Cortex of kidney (tissue), 1 donor: Measurements from ENCODE around the gene CDH4.
"Not testable (repeated sequence)": the region's sequence is repeated elsewhere in the genome, so short reads cannot be mapped to it uniquely, and the experiment has no call there.

Experiments
- DNase-seq: peaks from one replicate; lab custom pipeline; 2025; lab: John Stamatoyannopoulos, UW

The CDH4 gene

DNA sequence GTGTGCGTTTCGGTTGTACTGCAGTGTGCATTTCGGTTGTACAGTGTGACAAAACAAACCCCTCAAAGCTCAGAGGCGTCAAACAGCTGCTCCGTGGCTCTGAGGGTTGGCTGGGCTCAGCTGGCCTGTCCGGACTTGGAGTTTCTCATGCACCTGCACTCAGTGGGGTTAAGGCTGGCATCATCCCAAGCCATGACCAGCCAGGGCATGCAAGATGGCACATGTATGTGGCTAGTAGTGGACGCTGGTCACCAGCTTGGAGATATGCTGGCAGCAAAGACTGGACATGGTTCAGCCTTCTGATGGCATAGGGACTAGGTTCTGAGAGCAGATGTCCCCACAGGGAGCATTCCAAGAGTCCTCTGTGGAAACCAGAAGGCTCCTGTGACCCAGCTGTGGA is 187.2 kb downstream of the CDH4 start:
- DNase-seq, result no peak

DNA sequence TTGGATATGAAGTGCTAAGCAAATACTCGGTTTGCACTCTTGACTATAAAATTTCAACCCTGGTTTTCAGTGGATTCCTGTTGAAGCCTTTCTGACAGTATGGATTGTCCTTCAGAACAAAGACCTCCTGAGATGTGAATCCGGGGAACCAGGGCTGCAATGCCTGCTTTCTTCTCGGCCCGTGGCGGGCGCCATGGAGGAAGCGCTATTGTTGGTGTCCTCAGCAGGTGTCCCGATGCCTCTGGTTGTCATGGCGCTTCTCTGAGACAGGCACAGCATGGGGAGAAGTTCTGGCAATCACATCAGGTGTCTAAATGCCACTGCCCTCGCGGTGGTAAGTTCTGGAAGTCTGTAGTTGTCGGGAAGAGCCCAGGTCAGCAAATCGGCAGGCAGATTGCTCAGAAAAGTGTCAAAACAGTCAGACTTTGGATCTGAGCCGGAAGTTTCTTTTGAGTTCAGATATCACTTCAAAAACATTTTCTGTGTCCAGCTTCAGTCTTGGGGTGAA is 188.5 kb downstream of the CDH4 start:
- DNase-seq, result no peak

DNA sequence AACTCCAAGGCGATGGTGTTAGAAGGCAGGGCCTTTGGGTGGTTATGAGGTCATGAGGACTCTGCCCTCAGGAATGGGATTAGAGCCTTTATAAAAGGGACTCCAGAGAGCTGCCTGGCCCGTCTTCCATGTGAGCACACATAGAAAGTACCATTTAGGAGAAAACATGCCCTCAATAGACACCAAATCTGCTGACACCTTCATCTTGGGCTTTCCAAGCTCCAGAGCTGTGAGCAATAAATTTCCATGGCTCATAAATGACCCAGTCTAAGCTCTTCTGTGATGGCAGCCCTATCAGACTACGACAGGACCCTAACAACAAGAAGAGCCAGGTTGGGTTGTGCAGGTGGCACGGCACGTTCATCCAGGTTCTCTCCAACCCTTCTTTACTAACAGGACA is 189.5 kb downstream of the CDH4 start:
- DNase-seq, result no peak

DNA sequence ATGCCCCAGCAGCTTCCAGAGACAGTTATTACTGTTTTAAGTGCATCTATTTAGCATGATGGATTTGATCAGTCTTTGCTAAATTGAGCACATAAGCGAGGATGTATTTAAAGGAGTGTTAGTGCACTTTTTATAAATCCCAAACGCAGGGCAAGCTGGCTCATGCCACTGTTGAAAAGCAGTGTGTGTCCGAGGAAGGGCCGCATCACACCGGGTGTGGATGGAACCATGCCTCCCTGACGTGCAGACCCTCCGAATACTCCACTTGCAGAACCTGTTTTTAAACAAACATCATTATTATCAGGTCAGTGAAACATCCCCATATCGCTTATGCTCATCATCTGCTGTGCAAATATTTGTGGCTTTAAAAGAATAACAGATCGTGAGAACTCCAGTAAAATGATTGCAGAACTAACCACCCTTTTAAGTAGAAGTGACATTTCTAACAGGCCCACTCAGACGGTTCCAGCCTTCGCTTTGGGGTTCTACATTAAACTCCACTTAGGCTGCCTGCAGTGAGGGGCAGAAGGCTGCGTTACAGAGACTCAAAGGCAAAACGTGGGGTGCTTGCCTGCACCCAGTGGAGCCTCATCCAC is 190.1 kb downstream of the CDH4 start:
- DNase-seq, result no peak

DNA sequence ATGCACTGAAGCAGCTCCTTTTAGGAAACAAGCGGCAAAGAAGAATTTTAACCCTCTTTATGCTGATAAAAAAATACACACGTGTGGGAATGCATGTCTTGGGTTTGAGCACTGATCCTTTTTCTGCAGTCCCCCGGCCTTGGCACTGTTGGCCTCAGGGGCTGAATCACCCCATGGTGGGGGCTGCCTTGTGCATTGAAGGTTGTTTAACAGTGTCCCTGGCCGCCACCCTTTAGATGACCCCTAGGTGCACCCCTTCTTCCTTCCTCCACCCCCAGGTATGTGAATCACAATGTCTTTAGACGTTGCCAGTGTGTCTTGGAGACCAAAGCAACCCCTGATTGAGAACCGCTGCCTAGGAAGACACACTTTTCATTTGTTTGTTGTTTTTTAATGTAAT is 190.7 kb downstream of the CDH4 start:
- no peak for DNase-seq

DNA sequence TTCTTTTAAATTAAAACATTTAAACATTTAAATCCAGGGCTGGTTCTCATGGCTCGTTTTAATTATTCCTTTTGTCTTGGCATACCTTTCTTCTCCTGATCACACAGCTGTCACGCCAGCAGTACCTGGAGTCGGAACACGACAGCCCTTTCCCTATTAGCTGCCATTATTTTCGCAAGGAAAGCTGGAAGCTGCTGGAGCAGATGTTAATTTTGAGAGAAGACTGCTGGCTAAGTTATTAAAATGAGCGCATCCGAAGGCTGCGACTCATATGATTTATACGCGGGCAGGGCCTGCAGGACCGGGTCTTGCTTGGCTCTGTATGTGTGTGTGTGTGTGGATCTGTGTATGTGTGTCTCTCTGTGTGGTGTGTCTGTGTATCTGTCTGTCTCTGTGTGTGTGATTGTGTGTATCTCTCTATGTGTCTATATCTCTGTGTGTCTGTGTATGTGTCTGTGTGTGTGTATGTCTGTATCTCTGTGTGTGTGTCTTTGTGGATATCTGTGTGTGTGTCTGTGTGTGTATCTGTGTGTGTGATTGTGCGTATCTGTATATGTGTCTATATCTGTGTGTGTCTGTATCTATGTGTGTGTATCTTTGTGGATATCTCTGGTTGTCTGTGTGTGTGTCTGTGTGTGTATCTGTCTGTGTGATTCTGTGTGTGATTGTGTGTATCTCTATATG is 191.5 kb downstream of the CDH4 start:
- DNase-seq, result no peak

DNA sequence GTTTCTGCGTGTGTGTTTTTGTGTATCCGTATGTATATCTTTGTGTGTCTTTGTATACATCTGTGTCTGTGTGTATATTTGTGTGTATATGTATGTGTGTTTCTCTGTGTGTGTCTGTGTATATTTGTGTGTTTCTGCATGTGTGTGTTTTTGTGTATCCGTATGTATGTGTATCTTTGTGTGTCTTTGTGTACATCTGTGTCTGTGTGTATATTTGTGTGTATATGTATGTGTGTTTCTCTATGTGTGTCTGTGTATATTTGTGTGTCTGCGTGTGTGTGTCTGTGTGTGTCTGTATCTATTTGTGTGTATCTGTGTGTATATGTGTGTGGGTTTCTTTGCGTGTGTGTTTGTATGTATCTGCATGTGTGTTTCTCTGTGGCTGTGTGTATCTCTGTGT is 192.6 kb downstream of the CDH4 start:
- DNase-seq, result no peak

DNA sequence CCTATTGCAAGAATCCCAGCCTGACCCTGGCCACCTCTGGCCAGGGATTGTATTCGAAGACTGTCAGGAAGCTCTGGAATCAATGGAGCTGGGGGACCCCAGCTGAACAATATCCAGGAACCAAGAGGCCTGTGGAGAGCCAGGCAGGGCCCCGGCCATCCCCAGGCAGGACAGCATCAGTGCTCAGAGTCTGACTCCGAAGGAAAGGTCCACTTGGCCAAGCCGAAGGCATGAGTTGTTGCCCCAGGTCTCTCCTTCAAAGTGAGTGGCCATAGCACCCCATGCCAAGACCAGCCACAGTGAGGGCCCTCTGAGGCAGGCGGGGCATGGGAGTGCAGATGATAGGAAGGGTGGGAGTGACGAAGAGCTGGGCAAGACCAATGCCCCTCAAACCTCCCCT is 193.1 kb downstream of the CDH4 start:
- DNase-seq, result no peak

DNA sequence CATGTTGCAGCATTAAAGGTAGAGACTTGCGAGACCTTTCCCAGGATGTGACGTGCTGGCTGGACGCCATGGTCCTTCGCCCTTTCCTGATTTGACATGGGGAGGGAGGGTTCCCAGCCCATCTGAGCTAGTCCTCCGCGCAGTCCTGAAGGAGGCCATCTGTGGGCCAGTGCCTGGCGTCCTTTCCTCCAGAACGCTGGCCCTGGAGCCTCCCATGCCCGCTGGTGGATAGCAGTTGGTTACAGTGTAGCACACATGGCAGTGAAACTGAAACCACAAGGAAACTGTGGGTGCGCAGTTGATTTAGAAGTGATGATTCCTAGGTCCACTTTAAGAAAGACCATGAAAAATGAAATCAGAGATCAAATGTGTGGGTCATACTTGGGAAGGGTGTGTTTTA is 193.7 kb downstream of the CDH4 start:
- no peak for DNase-seq

DNA sequence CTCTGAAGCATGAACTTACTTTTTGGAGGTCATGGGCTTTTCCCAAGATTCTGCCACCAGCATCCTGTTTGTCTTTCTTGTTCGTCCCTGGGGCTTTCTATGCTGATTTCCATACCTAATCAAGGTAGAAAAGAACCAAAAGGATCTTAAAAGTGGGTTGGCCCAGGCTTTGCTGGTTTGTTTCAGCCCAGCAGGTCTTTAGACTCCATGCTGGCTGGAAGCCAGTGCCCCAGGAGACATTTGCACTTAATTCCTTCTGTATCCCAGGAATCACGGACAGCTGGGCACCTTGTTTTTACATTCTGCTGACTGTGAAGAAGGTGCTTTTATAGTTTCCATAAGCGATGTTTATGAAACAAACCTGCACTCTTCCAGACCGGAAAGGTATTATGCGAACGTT is 195.9 kb downstream of the CDH4 start:
- DNase-seq, result no peak

DNA sequence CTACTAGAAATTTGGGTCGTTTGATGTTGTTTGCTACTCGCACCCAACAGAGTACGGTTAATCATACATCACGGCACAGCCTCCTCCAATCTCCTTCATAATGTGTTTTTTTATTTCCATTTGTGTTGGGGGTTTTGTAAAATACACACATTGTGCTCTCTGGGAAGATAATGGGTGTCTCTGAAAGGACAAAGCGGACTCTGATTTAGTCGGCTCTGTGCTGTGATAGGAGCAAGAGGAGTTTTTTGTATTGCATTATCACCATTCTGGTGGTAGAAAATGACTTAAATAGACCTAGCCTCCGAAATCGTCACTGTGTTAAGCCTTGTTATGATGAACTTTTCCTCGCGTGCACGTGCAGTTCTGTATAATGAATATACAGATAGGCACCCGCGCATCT is 196.3 kb downstream of the CDH4 start:
- DNase-seq, result no peak

DNA sequence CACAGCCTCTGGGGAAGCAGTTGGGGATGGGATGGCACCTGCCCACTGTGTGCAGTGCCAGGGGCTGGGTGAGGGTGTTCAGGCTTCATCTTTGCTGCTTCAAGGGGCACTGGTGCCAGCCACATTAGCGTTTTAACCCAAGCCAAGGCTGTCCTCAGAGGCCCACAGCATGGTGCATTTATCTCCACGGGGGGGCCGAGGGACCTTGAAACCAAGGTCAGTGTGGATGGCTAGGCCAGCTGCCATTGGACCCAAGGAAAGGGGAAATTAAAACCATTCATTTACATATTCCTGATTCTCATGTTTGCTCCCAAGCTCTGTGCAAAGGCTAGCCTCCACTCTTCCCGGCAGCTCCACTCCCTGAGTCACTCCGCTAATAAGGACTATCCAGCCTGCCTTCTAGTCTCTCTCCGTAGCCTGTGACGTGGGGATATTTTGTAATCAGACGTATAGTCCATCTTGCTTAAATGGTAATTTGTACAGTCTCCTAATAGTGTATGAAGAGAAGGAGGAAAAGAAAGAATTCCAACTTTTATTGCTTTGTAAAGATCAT is 197.1 kb downstream of the CDH4 start:
- no peak for DNase-seq

DNA sequence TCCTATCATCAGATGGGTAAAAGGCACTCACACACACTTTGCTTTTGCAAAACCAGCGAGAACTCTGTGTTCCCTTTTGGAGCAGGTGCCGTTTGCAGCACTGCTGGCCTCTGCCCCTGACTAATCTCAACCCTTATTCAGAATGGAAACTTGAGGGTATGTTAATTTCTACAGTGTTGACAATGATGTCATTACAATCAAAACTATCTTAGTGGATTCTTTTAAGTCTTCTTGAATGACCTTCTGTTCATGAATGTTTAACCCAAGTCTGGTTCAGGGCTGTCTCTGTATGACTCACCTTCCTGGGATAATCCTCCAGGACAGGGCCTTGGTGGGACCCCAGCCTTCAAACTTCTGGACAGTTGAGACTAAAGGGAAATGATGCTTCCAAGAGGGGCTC is 197.9 kb downstream of the CDH4 start:
- DNase-seq, result no peak

DNA sequence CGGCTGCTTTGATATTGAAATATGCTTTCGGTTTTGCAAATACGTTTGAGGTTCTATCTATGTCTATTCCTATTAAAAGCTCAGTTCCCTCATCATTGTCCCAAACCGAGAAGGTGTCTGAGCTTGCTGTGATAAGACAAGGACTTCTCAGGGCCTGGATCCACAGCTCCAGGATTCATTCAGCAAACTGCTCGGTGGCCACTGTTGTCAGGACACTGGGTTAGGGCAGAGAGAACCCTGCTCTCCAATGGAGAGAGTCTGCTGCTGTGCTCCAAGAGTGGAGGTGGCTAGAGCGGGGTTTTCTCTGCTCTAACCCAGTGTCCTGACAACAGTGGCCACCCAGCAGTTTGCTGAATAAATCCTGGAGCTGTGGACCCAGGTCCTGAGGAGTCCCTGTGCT is 198.5 kb downstream of the CDH4 start:
- no peak for DNase-seq

DNA sequence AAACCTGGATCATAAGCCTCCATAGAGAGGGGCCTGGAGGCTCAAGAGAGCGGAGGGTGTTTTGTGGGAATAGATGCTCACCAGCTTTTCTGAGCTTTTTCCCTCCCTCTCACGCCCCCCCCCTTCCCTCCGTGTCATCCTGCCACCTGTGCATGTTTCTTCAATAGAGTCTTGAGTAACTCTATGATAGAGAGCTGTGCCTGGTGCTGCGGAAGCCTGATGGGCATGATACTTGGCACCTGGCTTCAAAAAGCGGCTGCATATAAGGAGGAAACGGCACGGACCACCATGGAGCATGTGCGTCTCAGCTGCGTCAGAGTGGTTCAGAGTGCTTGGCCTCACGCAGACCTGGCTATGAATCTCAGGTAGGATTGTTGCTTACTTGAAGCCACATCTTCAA is 198.9 kb downstream of the CDH4 start:
- DNase-seq, result no peak

DNA sequence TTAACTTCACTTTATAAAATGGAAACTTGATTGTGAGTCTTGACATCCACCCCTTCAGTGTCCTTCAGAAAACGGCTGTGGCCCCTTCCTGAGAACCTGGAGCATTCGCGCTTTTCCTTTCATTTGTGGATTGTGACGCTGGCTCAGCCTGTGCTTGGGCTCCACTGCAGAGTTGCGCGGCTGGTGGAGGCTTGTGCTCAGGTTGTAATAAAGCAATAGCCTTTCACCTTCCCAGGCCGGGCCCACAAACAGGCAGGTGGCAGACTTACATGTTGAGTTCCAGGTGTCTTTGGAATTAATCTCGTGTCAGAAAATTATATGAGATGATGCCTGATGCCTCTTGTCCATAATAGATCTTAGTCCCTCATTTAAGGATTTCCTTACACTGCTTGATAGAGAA is 199.9 kb downstream of the CDH4 start:
- DNase-seq, result no peak

DNA sequence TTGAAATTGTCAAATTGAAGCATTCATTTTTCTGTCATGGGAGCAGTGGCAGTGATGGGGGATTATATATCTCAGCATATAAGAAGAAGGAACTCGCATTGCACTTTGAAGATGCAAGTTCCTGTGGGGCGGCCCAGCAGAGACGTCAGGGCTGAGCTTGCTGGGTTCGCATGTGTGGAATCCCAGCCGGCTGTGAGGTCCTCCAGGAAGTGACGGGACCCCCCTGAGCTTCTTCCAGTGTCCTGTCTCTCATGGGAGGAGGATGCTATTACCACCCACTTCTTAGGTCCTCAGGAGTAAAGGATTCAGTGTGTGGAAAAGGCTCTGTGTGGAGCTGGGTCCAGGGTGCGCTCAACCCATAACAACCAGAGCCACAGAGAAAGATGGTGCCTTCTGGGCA is 201.2 kb downstream of the CDH4 start:
- DNase-seq, result no peak

DNA sequence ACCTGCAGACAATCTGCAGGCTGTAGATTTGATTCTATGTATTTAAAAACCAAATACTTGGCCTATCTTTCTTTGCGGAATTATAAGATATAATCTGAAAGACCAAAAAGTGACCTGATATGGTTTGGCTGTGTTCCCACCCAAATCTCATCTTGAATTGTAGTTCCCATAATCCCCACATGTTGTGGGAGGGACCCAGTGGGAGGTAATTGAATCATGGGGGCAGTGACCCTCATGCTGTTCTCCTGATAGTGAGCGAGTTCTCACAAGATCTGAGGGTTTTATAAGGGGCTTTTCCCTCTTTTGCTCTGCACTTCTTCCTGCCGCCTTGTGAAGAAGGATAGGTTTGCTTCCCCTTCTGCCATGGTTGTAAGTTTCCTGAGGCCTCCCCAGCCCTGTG is 201.6 kb downstream of the CDH4 start:
- DNase-seq, result not testable (repeated sequence)

DNA sequence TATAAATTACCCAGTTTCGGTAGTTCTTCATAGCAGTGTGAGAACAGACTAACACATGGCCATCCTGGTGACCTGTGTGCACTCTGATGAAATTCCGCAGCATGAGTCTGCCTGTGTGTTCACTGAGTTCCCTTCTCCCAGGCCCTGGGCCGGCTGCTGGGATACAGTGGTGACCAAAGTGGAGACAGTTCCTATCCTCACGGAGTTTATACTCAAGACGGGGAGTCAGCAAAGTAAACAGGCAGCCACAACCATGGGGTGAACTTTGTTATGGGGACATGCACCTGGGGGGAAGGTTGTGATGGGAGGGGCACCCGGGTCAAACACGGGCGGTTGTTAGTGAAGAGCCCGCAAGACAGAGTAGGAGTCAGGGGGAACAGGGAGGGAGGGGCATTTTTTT is 202.0 kb downstream of the CDH4 start:
- DNase-seq, result no peak

DNA sequence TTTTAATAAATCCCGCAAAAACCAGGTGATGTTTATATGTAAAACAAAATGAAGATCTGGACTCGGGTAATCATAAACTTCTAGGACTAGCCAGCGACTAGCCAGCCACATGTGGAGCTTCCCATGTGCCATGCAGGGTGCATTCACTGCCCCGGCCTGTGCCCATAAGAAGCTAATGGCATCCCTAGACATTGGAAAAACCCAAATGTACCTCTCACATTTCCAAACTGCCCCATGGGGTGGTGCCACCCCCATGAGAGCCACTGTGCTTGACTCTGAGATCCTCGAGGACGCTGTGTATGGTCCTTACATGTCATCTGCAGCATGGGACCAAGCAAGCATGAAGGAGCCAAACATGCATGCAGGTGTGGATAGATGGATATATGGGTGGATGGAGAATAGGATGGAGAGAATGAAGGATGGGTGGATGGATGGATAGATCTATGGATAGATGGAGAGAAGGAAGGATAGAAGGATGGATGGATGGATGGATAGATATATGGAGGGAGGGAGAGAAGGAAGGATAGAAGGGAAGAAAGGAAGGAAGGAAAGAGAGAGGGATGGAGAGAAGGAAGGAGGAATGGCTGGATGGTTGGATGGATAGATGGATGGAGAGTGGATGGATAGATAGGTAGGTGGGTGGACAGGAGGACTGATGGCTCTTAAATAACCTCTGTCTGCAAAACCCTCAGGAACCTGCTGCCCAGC is 203.6 kb downstream of the CDH4 start:
- DNase-seq, result no peak

DNA sequence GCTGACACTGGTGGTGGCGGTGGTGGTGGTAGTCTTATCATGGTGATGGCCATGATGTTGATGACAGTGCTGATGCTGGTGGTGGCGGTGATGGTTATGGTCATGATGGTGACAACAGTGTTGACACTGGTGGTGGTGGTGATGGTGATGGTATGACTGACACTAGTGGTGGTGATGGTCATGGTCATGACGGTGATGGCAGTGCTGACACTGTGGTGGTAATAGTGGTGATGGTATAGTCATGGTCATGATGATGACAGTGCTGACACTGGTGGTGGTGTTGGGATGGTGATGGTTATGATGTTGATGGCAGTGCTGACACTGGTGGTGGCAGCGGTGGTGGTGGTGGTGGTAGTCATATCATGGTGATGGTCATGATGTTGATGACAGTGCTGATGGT is 205.7 kb downstream of the CDH4 start:
- DNase-seq, result no peak

DNA sequence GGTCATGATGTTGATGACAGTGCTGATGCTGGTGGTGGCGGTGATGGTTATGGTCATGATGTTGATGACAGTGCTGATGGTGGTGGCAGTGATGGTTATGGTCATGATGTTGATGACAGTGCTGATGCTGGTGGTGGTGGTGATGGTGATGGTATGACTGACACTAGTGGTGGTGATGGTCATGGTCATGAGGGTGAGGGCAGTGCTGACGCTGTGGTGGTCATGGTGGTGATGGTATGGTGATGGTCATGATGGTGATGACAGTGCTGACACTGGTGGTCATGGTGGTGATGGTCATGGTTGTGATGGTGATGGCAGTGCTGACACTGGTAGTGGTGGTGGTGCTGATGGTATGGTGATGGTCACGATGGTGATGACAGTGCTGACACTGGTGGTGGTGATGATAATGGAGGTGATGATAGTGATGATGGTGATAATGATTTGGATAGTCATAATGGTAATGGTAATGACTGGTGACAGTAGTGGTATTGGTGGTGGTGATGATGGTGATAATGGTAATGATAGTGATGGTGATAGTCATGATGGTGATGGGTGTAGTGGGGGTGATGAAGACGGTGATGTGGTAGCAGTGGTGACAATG is 206.2 kb downstream of the CDH4 start:
- no peak for DNase-seq

DNA sequence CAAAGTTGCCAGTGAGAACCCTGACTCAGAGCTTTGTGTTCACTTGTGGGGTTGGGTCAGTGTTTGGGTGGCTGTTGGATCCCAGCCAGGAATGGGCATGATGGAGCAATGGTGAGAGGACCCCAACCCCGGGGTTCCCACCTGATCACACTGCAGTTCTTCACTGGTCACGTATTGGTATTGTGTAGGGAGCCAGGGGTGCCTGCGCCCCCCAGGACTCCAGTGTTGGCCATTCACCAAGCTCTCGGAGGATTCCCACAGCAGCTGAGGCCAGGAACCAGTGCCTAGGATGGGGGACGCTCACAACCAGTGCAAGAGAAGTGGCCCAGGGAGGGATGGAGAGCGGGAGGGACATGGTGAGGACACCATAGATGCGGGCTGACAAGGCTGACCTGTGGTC is 207.2 kb downstream of the CDH4 start:
- no peak for DNase-seq
